ENCODE results near the gene WNT7A.

The WNT7A gene

DNA sequence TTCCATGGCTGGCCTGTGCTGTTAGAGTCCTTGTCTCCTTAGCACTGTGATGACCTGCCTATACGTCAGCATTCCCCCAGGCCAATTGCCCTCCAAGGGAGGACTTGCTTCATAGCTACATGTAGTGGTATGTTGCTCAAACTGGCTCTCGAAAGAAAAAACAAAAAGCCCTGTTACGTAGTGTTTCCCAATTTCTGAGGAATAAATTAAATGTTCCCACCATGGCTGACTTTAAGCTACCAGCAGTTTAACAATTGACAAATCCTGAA, 54.6 kb downstream of the WNT7A start:
- no peak for DNase-seq (ENCODE audit: low read depth)
- TF ChIP-seq, protein P1, sequence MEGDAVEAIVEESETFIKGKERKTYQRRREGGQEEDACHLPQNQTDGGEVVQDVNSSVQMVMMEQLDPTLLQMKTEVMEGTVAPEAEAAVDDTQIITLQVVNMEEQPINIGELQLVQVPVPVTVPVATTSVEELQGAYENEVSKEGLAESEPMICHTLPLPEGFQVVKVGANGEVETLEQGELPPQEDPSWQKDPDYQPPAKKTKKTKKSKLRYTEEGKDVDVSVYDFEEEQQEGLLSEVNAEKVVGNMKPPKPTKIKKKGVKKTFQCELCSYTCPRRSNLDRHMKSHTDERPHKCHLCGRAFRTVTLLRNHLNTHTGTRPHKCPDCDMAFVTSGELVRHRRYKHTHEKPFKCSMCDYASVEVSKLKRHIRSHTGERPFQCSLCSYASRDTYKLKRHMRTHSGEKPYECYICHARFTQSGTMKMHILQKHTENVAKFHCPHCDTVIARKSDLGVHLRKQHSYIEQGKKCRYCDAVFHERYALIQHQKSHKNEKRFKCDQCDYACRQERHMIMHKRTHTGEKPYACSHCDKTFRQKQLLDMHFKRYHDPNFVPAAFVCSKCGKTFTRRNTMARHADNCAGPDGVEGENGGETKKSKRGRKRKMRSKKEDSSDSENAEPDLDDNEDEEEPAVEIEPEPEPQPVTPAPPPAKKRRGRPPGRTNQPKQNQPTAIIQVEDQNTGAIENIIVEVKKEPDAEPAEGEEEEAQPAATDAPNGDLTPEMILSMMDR (IDR thresholded peaks at IDR 0.05; ENCODE audit: control insufficient read depth, insufficient read depth, low read depth, low read length, missing control alignments) = no peak
- H3K4me3 ChIP-seq (ENCODE audit: control insufficient read depth, low read depth, low read length) = no peak overlapping the region

DNA sequence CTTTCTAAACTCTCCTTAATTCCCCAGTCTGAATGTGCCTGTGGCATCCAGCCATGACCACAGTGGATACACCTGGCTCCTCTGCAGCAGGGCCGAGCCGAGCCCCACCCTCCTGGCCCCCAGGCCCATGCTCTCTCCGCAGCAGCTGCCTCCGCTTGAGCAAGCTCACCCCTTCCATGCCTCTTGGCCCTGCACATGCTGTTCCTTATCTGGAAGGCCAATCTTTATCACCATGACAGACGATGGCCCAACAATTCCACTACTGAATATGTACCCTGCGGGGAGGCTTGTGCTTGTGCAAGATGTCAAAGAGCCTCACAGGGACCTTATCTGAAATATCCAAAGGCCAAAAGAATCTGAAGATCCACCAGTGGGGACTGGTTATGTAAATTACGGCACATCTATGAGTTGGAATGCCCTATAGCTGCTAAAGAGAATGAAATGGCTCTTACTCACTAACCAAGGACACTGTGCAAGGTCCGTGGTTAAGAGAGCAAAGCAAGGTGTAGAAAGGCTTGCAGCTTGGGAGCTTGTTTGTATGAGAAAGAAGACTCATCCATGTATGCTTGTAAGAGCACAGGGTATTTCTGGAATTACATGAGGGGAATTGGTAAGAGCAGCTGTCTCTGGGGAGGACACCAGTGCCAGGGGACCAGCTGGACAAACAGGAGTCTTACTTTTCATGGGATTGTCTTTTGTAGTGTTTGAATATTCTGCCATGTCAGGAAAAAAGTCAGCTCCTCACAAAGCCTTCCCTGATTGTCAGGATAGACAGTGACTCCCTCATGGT, 55.2 kb downstream of the WNT7A start:
- TF ChIP-seq, protein P1 (IDR thresholded peaks at IDR 0.05; ENCODE audit: control insufficient read depth, insufficient read depth, low read depth, low read length, missing control alignments) = no peak
- no peak for DNase-seq (ENCODE audit: low read depth)
- no peak overlapping the region for H3K4me3 ChIP-seq (ENCODE audit: control insufficient read depth, low read depth, low read length)

DNA sequence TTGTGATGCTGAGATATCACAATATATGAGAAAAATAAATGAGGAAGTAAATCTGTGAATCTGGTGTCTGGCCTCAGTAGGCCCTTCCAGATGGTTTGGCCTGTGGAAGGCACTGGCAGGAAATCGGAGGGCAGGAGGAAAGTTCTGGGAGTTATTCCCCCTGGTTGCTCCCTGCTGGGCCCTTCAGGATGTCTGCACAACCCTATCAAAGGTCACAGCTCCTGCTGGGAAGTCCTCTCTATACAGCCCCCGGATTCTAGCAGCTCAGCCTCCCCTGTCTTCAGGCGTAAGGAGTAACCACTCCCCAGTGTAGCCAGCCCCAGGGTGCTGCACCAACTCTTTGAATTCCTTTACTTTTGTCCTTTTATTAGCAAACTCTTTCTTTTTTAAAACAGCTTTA, 56.2 kb downstream of the WNT7A start:
- no peak for DNase-seq (ENCODE audit: low read depth)
- TF ChIP-seq, protein P1 (IDR thresholded peaks at IDR 0.05; ENCODE audit: control insufficient read depth, insufficient read depth, low read depth, low read length, missing control alignments) = no peak
- no peak overlapping the region for H3K4me3 ChIP-seq (ENCODE audit: control insufficient read depth, low read depth, low read length)

DNA sequence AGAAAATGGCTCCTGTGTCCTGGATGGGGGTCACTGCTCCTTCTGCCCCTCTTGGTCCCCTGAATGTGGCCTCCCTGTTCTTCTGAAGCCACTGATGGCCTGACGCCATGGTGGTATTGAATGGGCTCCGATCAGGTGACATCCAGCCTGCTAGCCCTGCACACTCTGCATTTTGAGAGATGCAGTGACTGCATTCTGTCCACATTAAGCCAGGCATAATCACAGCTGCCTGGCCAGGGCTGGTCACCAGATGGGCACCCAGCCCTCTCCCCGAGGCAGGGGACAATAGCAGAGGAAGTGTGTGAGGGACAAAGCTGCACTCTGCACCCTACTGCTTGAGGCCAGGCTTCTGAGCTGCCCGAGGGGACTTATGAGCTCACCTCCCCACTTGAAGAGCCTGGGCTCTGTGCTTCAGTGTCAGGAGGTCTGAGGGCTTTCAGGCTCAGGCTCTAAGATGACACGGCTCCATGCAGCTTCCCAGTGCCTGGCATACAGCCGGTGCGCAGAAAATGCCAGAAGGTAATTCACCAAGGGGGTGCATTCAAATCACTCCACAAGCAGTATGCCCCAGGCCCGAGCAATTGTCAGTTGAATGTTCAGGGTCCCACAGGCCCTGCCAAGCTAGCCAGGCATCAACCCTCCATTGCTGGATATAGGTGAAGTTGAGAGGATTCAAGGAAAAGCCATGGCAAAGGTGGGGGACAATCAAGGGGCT, 56.8 kb downstream of the WNT7A start:
- TF ChIP-seq, protein P1 (IDR thresholded peaks at IDR 0.05; ENCODE audit: control insufficient read depth, insufficient read depth, low read depth, low read length, missing control alignments) = no peak
- no peak for DNase-seq (ENCODE audit: low read depth)
- no peak overlapping the region for H3K4me3 ChIP-seq (ENCODE audit: control insufficient read depth, low read depth, low read length)

DNA sequence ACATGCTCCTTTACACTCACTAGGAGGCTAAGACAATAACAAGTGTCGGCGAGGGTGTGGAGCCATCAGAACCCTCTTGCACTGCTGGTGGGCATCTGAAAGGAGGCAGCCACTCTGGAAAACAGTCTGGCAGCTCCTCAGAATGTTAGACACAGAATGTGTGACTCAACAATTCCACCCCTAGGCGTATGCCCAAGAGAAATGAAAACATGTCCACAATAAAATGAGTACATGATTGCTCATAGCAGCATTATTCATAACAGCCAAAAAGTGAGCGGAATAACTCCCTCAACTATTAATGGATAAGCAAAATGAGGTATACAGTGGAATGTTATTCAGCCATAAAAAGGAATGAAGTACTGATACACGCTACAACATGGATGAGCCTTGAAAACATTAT, 57.8 kb downstream of the WNT7A start:
- DNase-seq (ENCODE audit: low read depth) = no peak

DNA sequence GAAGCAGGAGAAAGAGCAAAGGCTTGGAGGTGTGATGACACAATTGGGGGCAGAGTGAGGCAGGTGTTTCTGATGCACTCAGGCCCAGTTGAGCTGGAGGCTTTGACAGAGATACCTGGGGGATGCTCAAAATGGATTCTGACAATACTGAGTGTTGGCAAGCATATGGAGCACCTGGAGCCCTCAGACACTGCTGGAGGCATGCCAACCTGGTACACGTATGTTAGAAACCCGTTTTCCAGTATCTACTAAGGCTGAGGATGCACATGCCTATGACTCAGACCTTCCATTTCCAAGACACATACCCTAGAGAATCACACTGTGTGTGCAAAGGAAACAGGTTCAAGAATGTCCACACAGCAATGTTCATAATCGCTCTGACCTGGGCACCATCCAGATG, 58.7 kb downstream of the WNT7A start:
- no peak for DNase-seq (ENCODE audit: low read depth)
- TF ChIP-seq, protein P1 (IDR thresholded peaks at IDR 0.05; ENCODE audit: control insufficient read depth, insufficient read depth, low read depth, low read length, missing control alignments) = no peak
- H3K4me3 ChIP-seq (ENCODE audit: control insufficient read depth, low read depth, low read length) = no peak overlapping the region

More for the DNA sequence above, 57.8 kb downstream of the WNT7A start:
- TF ChIP-seq, protein P1 (IDR thresholded peaks at IDR 0.05; ENCODE audit: control insufficient read depth, insufficient read depth, low read depth, low read length, missing control alignments) = no peak
- H3K4me3 ChIP-seq (ENCODE audit: control insufficient read depth, low read depth, low read length) = no peak overlapping the region
